Fibroblast of lung (primary cell): ENCODE measurements around the gene CRADD. TPM values are rescaled to one million over a fixed set of nuclear protein-coding genes. Genes with fewer than 3 reads are reported as not detected.
A peak's percentile ranks its signal among the peaks of the same experiment; 100 is the strongest.

ENCODE experiments used
- DNase-seq, 2 donors: peaks; one replicate each; pipeline versions ENCODE4 v3.0.0 to v3.0.0-alpha.2; 2010; ENCODE audit warnings: low read depth in 2 of 2
- H2AFZ ChIP-seq: 2 replicates; pipeline ENCODE4 v1.5.1; 2012; ENCODE audit warnings: low read length, control low read depth, inconsistent platforms
- H3K27ac ChIP-seq: 2 replicates; pipeline ENCODE4 v1.5.1; 2011; ENCODE audit warnings: low read length, control low read depth; ENCODE audit not compliant: insufficient read depth
- H3K27me3 ChIP-seq: 2 replicates; pipeline ENCODE4 v1.5.1; 2011; ENCODE audit warnings: mild to moderate bottlenecking, low read length; ENCODE audit not compliant: control insufficient read depth, insufficient read depth
- H3K36me3 ChIP-seq: 2 replicates; pipeline ENCODE4 v1.5.1; 2011; ENCODE audit warnings: low read length; ENCODE audit not compliant: control insufficient read depth, insufficient read depth
- H3K4me1 ChIP-seq: 2 replicates; pipeline ENCODE4 v1.5.1; 2011; ENCODE audit warnings: low read length; ENCODE audit not compliant: control insufficient read depth, insufficient read depth; ENCODE audit errors: extremely low read depth
- H3K4me2 ChIP-seq: 2 replicates; pipeline ENCODE4 v1.5.1; 2011; ENCODE audit warnings: low read length, control low read depth; ENCODE audit not compliant: insufficient read depth; ENCODE audit errors: extremely low read depth
- H3K4me3 ChIP-seq, 4 experiments: fragments of 200-600 bp in 1 of 4; sonication (generic) in 1 of 4; replicated peaks in 1 of 4; 2 replicates each; pipeline ENCODE4 v1.5.1; 2011 to 2016; ENCODE audit warnings: low read length in 4 of 4, low read depth in 3 of 4, mild to moderate bottlenecking in 3 of 4, control low read depth in 2 of 4, inconsistent platforms in 1 of 4, mixed read lengths in 1 of 4; ENCODE audit not compliant: insufficient read depth in 1 of 4; ENCODE audit errors: control extremely low read depth in 1 of 4
- H3K79me2 ChIP-seq: 2 replicates; pipeline ENCODE4 v1.5.1; 2012; ENCODE audit warnings: mild to moderate bottlenecking, low read length, inconsistent platforms; ENCODE audit not compliant: control insufficient read depth, insufficient read depth
- H3K9ac ChIP-seq: 2 replicates; pipeline ENCODE4 v1.5.1; 2011; ENCODE audit warnings: mild to moderate bottlenecking, low read length, control low read depth; ENCODE audit not compliant: insufficient read depth
- H3K9me3 ChIP-seq: 2 replicates; pipeline ENCODE4 v1.5.1; 2012; ENCODE audit warnings: low read depth, low read length; ENCODE audit not compliant: control insufficient read depth, insufficient read depth
- H4K20me1 ChIP-seq: 2 replicates; pipeline ENCODE4 v1.5.1; 2011; ENCODE audit warnings: low read length; ENCODE audit not compliant: control insufficient read depth, insufficient read depth; ENCODE audit errors: extremely low read depth
- CTCF ChIP-seq, 2 donors: IDR thresholded peaks in 1 of 2; conservative IDR thresholded peaks in 1 of 2; 1 replicate in 1 of 2; 2 replicates in 1 of 2; pipeline ENCODE4 v1.5.1; 2011 to 2012; ENCODE audit warnings: low read length in 2 of 2, control low read depth in 1 of 2, inconsistent platforms in 1 of 2, low read depth in 1 of 2, mild to moderate bottlenecking in 1 of 2
- EZH2 ChIP-seq: IDR thresholded peaks from 2 replicates; pipeline ENCODE4 v1.5.1; 2012; ENCODE audit warnings: low read length, control low read depth, mild to moderate bottlenecking; ENCODE audit errors: missing control alignments
- polyA plus RNA-seq, 2 donors: library from polyadenylated mRNA; depleted of rRNA in 1 of 2; stranded (reverse) in 1 of 2; unstranded in 1 of 2; fragments of >200 nt; gene quantifications; 2 replicates each; pipeline ENCODE4 v1.2.1, GENCODE V29; 2011 to 2012; ENCODE audit warnings: missing spikeins in 1 of 2
- total RNA-seq: library from RNA; depleted of rRNA; stranded (reverse); fragments of >200 nt; gene quantifications from 2 replicates; pipeline ENCODE4 v1.2.1, GENCODE V29; 2014

Gene CRADD
- total and polyA plus RNA-seq, 2 donors (not counting 1 experiment from before 2014, with no cell fraction given), result 13.5 to 21.1 TPM

- peak; percentile 96 to 98 for DNase-seq
- H3K4me1 ChIP-seq, result peaks cover 26% of the 10 kb centered on the region
- H3K4me3 ChIP-seq, result no peak overlapping the region
These were observed 108.3 kb downstream of the CRADD start for GRCh38 chr12:93785249-93786010.

GRCh38 chr12:93786656-93787397 is 109.7 kb downstream of the CRADD start:
- Histone ChIP-seq H2AFZ (no peak overlapping the region), H3K36me3 (no peaks in the 10 kb centered on the region), H3K4me1 (peaks cover 25% of the 10 kb centered on the region), H3K9ac (no peak overlapping the region), H3K79me2 (no peaks in the 10 kb centered on the region), H3K4me3 (no peak overlapping the region), H3K4me2 (no peak overlapping the region), H4K20me1 (no peaks in the 10 kb centered on the region), H3K9me3 (no peaks in the 10 kb centered on the region), H3K27me3 (no peaks in the 10 kb centered on the region), H3K27ac (peak overlapping the region; percentile 95)
- TF ChIP-seq EZH2 (no peak), CTCF (conservative IDR thresholded peaks at IDR 0.05 in 1 of 2, IDR thresholded peaks at IDR 0.05 in 1 of 2; ENCODE audit: low read depth in 1 of 2, low read length in 2 of 2) (no peak)
- peak in 1 of 2 donors; percentile 64 for DNase-seq

More at GRCh38 chr12:93785249-93786010, 108.3 kb downstream of the CRADD start:
- H3K27ac ChIP-seq, result peak overlapping the region; percentile 95
- peak overlapping the region; percentile 49 for H3K4me2 ChIP-seq
- no peak overlapping the region for H2AFZ ChIP-seq
- no peaks in the 10 kb centered on the region for H3K27me3 ChIP-seq
- no peaks in the 10 kb centered on the region for H4K20me1 ChIP-seq
- no peaks in the 10 kb centered on the region for H3K36me3 ChIP-seq
- no peaks in the 10 kb centered on the region for H3K9me3 ChIP-seq
- H3K9ac ChIP-seq, result peak overlapping the region; percentile 1
- H3K79me2 ChIP-seq, result no peaks in the 10 kb centered on the region
- TF ChIP-seq EZH2 (no peak), CTCF (conservative IDR thresholded peaks at IDR 0.05 in 1 of 2, IDR thresholded peaks at IDR 0.05 in 1 of 2; ENCODE audit: low read depth in 1 of 2, low read length in 2 of 2) (no peak)

- Histone ChIP-seq H3K4me2 (no peak overlapping the region), H3K4me1 (peaks cover 25% of the 10 kb centered on the region), H3K79me2 (no peaks in the 10 kb centered on the region), H3K36me3 (no peaks in the 10 kb centered on the region), H2AFZ (no peak overlapping the region), H3K9me3 (no peaks in the 10 kb centered on the region), H3K4me3 (no peak overlapping the region), H3K27ac (no peak overlapping the region), H3K27me3 (no peaks in the 10 kb centered on the region), H4K20me1 (no peaks in the 10 kb centered on the region), H3K9ac (no peak overlapping the region)
- TF ChIP-seq CTCF (conservative IDR thresholded peaks at IDR 0.05 in 1 of 2, IDR thresholded peaks at IDR 0.05 in 1 of 2; ENCODE audit: low read depth in 1 of 2, low read length in 2 of 2), result no peak
- TF ChIP-seq EZH2, result no peak
- DNase-seq, result no peak
These were observed 111.7 kb downstream of the CRADD start for GRCh38 chr12:93788853-93789252.
